ENCODE results near the gene ZNF423.

GRCh38 chr16:49466529-49466831 lies 389.4 kb downstream of the ZNF423 start:
- TF ChIP-seq ATM (IDR thresholded peaks at IDR 0.05; ENCODE audit: borderline replicate concordance) (no peak), SRY (CRISPR knock-in tag; IDR thresholded peaks at IDR 0.05) (no peak), SUZ12 (IDR thresholded peaks at IDR 0.05; ENCODE audit: low read depth, low read length) (no peak), UBTF (CRISPR knock-in tag; IDR thresholded peaks at IDR 0.05) (no peak), ZNF343 (CRISPR knock-in tag; IDR thresholded peaks at IDR 0.05) (no peak), CHD4 (IDR thresholded peaks at IDR 0.05; ENCODE audit: borderline replicate concordance, low read length) (no peak)

All from HepG2 (cell line).